ENCODE measurements around the gene CDK5RAP2. TPM values are rescaled to one million over a fixed set of nuclear protein-coding genes. Genes with fewer than 3 reads are reported as not detected.

Gene CDK5RAP2
- total RNA-seq, 6 experiments from 2014 or later = 28.4 to 40.8 (median 36.8) TPM

GRCh38 chr9:120482424-120483186, 97.4 kb downstream of the CDK5RAP2 start:
- H3K27ac Mint-ChIP-seq = peak overlapping the region; percentile 12; the same call in 1 of the 2 replicates
- DNase-seq = no peak
- H3K36me3 Mint-ChIP-seq (ENCODE audit: low read depth) = peaks cover 10% of the 10 kb centered on the region; the same call in 1 of the 2 replicates
- peaks cover 18% of the 10 kb centered on the region for H3K4me1 Mint-ChIP-seq (ENCODE audit: low read depth)
- no peaks in the 10 kb centered on the region; the same call in 1 of the 2 replicates for H3K27me3 Mint-ChIP-seq (ENCODE audit: insufficient read depth)
- no peak for TF ChIP-seq CTCF (IDR thresholded peaks at IDR 0.05)
- H3K4me3 Mint-ChIP-seq = no peak overlapping the region
- H3K9me3 Mint-ChIP-seq = no peaks in the 10 kb centered on the region

DNA sequence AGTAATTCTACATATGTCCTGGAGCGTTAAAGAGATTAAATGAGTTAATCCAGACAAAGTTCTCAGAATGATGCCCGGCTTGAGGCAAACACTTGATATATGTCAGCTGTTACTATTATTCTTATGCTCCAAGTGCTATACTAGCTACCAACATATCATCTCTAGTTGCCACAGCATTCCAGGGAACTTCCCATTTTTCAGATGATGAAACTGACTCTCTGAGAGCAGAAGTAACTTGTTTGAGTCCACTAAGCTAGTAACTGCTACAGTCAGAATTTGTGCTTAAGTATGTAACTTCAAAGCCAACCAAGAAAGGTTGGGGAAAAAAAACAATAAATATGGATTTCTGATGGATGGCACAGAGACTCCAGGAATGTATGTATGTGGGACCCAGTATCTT, 98.1 kb downstream of the CDK5RAP2 start:
- Mint-ChIP-seq H3K27me3 (ENCODE audit: insufficient read depth) (no peaks in the 10 kb centered on the region; the same call in 1 of the 2 replicates), H3K9me3 (no peaks in the 10 kb centered on the region), H3K36me3 (ENCODE audit: low read depth) (peaks cover 10% of the 10 kb centered on the region; the same call in 1 of the 2 replicates), H3K4me1 (ENCODE audit: low read depth) (peaks cover 23% of the 10 kb centered on the region), H3K27ac (no peak overlapping the region), H3K4me3 (no peak overlapping the region)
- no peak for TF ChIP-seq CTCF (IDR thresholded peaks at IDR 0.05)
- DNase-seq = no peak

DNA sequence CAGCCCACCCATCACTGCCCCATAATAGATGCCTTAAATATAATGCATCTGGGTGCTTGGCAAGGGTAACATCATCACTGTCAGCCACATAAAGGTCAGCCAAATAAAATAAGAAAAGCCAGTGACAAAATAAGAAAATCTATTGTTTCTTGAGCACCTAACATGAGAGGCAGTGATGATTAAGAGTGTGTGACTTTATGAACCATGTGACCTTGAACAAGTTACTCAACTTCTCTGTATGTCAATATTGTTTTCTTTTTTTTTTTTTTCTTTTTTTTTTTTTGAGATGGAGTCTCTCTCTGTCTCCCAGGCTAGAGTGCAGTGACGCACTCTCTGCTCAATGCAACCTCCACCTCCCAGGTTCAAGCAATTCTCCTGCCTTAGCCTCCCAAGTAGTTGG, 98.7 kb downstream of the CDK5RAP2 start:
- Mint-ChIP-seq H3K27ac (no peak overlapping the region), H3K36me3 (ENCODE audit: low read depth) (peaks cover 5% of the 10 kb centered on the region; the same call in 1 of the 2 replicates), H3K27me3 (ENCODE audit: insufficient read depth) (no peaks in the 10 kb centered on the region; the same call in 1 of the 2 replicates), H3K4me3 (no peak overlapping the region), H3K9me3 (no peaks in the 10 kb centered on the region), H3K4me1 (ENCODE audit: low read depth) (peaks cover 23% of the 10 kb centered on the region)
- no peak for DNase-seq
- no peak for TF ChIP-seq CTCF (IDR thresholded peaks at IDR 0.05)

DNA sequence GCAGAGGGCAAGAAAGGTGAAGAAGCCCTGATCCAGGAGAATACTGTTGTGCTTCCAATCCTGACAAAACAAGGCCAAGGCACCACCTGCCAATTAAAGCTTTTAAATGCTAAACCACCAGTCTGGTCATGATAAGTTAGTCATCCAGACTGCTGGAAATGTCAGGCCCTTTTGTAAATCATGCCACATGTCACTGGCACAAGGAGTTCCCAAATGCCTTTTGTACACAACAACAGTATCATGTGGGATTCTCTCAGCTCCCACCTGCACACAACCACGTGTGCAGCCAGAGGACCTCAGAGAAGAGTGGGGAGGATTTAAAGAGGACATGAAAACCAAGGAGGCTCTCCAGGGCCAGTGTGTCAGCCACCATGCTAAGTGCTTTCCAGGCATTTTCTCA, 99.3 kb downstream of the CDK5RAP2 start:
- peak; percentile 25 for DNase-seq
- peaks cover 28% of the 10 kb centered on the region for H3K4me1 Mint-ChIP-seq (ENCODE audit: low read depth)
- H3K9me3 Mint-ChIP-seq = no peaks in the 10 kb centered on the region
- no peak overlapping the region for H3K4me3 Mint-ChIP-seq
- H3K27ac Mint-ChIP-seq = 0 out of 2 replicates have a peak overlapping the region, but pooled peaks have one; percentile 24
- H3K36me3 Mint-ChIP-seq (ENCODE audit: low read depth) = peaks cover 5% of the 10 kb centered on the region; the same call in 1 of the 2 replicates
- H3K27me3 Mint-ChIP-seq (ENCODE audit: insufficient read depth) = peaks cover 1% of the 10 kb centered on the region; the same call in 1 of the 2 replicates
- no peak for TF ChIP-seq CTCF (IDR thresholded peaks at IDR 0.05)

DNA sequence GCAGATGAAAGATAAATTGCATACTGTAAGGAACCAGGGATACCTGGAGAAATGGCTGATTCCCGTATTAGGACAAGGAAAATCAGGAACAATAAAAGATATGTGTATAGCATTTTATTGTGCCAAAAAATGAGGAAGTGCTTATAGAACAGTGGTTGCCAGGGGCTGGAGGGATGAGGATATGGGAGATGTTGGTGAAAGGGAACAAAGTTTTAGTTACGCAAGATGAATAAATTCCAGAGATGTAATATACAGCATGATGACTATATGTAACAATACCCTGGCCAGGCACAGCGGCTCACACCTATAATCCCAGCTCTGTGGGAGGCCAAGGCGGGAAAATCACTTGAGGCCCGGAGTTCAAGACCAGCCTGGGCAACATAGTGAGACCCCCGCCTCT, 101.8 kb downstream of the CDK5RAP2 start:
- H3K4me1 Mint-ChIP-seq (ENCODE audit: low read depth) = peaks cover 41% of the 10 kb centered on the region
- no peak for DNase-seq
- peaks cover 2% of the 10 kb centered on the region; the same call in 1 of the 2 replicates for H3K27me3 Mint-ChIP-seq (ENCODE audit: insufficient read depth)
- H3K27ac Mint-ChIP-seq = peak overlapping the region; percentile 10; the same call in 1 of the 2 replicates
- peaks cover 13% of the 10 kb centered on the region for H3K36me3 Mint-ChIP-seq (ENCODE audit: low read depth)
- no peak for TF ChIP-seq CTCF (IDR thresholded peaks at IDR 0.05)
- H3K4me3 Mint-ChIP-seq = no peak overlapping the region
- no peaks in the 10 kb centered on the region for H3K9me3 Mint-ChIP-seq

Data from HFFc6 (cell line).